ENCODE data around the gene HTR1D. TPM values are rescaled to one million over a fixed set of nuclear protein-coding genes. Genes with fewer than 3 reads are reported as not detected.
A peak's percentile ranks its signal among the peaks of the same experiment; 100 is the strongest.

Gene HTR1D
- total RNA-seq, 2 donors from 2014 or later: not detected

DNA sequence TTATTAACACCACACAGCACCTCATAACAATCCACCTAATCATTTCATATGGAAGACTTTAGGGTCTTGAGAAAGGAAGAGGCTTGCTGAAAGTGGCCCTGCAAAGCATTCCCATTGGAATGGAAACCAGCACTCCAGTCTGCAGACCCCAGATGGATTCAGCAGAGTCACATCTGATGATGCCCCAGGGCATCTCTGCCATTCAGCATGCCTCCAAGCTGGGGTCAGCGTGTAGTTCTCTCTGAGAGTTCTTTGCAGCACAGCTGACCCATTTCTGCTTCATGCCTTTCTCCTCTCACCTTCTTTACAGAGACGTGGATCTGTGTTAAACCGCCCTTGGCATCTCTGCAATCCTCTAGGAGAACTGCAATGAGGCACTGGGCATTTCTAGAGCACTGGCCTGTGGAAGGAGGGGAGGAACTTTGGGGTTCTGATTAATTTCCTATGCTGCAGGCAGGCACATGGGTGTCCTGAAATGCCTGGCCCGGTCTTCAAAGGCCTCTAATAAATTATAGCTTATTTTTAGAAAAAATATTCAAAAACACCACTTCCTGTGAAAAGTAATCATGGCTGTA, 46.0 kb downstream of the HTR1D start:
- DNase-seq (ENCODE audit: low spot score) (no peak), ATAC-seq (ENCODE audit: insufficient number of reproducible peaks, low FRiP score, low read depth) (no peak)
- no peaks in the 10 kb centered on the region for H3K27me3 ChIP-seq (replicated peaks; ENCODE audit: insufficient read depth)
- TF ChIP-seq, protein P1, sequence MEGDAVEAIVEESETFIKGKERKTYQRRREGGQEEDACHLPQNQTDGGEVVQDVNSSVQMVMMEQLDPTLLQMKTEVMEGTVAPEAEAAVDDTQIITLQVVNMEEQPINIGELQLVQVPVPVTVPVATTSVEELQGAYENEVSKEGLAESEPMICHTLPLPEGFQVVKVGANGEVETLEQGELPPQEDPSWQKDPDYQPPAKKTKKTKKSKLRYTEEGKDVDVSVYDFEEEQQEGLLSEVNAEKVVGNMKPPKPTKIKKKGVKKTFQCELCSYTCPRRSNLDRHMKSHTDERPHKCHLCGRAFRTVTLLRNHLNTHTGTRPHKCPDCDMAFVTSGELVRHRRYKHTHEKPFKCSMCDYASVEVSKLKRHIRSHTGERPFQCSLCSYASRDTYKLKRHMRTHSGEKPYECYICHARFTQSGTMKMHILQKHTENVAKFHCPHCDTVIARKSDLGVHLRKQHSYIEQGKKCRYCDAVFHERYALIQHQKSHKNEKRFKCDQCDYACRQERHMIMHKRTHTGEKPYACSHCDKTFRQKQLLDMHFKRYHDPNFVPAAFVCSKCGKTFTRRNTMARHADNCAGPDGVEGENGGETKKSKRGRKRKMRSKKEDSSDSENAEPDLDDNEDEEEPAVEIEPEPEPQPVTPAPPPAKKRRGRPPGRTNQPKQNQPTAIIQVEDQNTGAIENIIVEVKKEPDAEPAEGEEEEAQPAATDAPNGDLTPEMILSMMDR (IDR thresholded peaks at IDR 0.05): no peak
- H3K9me3 ChIP-seq: no peaks in the 10 kb centered on the region
- H3K27ac ChIP-seq: peak overlapping the region; percentile 7 to 20
- H3K4me3 ChIP-seq: no peak overlapping the region
- no peaks in the 10 kb centered on the region for H3K36me3 ChIP-seq
- H3K4me1 ChIP-seq (ENCODE audit: control insufficient read depth in 1 of 2, low read depth in 2 of 2): peaks cover 19 to 39% of the 10 kb centered on the region in 2 donors

DNA sequence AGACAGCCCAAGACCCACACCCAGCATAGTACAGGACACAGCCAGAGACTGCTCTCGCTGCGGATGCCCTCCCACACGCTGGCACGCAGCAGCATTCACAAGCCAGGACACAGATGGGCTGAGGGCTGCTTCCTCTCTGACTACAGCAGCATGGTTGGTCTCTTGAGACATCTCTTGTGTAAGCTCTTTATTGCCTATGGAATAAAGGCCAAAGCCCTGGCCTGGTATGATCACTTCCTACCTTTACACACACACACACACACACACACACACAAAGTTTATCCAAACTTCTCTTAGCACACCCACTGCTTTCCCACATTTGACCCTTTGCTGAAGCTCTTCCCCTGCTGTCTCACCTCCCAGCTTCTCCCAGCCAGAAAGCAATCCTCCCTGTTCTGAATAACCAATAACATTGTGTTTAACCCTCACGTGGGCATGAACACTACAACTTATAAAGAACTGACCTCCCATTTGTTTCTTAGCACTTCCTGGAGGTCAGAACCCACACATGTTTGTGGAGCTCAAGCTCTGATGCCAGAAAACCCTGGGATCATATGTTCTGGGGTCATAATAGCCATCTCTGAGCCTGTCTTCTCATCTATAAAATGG, 47.5 kb downstream of the HTR1D start:
- no peaks in the 10 kb centered on the region for H3K27me3 ChIP-seq (replicated peaks; ENCODE audit: insufficient read depth)
- TF ChIP-seq, protein P1 (IDR thresholded peaks at IDR 0.05): no peak

DNA sequence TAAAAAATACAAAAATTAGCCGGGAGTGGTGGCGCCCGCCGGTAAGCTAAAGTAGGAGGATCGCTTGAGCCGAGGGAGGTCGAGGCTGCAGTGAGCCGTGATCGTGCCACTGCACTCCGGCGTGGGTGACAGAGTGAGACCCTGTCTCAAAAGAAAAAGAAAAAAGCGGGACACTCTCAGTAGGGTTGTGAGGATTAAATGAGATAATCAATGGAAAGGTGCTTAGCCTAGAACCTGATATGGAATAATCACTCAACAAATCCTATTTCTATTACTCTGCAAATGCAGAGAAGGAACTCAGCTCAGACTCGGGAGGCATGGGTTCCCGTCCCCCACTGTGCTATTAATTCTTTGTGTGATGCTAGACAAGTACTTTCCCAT, 48.1 kb downstream of the HTR1D start:
- Histone ChIP-seq H3K27ac (peak overlapping the region; percentile 82 to 83), H3K9me3 (no peaks in the 10 kb centered on the region), H3K36me3 (no peaks in the 10 kb centered on the region), H3K4me3 (peak overlapping the region; percentile 97), H3K4me1 (ENCODE audit: control insufficient read depth in 1 of 2, low read depth in 2 of 2) (peaks cover 26 to 43% of the 10 kb centered on the region in 2 donors), H3K27me3 (replicated peaks; ENCODE audit: insufficient read depth) (no peaks in the 10 kb centered on the region)
- TF ChIP-seq, protein P1 (IDR thresholded peaks at IDR 0.05): no peak
- ATAC-seq (ENCODE audit: insufficient number of reproducible peaks, low FRiP score, low read depth) (no peak), DNase-seq (ENCODE audit: low spot score) (no peak)

More for the DNA sequence above, 47.5 kb downstream of the HTR1D start:
- Histone ChIP-seq H3K4me1 (ENCODE audit: control insufficient read depth in 1 of 2, low read depth in 2 of 2) (peaks cover 26 to 49% of the 10 kb centered on the region in 2 donors), H3K4me3 (peak overlapping the region; percentile 97), H3K27ac (peak overlapping the region; percentile 82 to 83), H3K9me3 (no peaks in the 10 kb centered on the region), H3K36me3 (no peaks in the 10 kb centered on the region)
- ATAC-seq (ENCODE audit: insufficient number of reproducible peaks, low FRiP score, low read depth) (no peak), DNase-seq (ENCODE audit: low spot score) (peak; percentile 23)

DNA sequence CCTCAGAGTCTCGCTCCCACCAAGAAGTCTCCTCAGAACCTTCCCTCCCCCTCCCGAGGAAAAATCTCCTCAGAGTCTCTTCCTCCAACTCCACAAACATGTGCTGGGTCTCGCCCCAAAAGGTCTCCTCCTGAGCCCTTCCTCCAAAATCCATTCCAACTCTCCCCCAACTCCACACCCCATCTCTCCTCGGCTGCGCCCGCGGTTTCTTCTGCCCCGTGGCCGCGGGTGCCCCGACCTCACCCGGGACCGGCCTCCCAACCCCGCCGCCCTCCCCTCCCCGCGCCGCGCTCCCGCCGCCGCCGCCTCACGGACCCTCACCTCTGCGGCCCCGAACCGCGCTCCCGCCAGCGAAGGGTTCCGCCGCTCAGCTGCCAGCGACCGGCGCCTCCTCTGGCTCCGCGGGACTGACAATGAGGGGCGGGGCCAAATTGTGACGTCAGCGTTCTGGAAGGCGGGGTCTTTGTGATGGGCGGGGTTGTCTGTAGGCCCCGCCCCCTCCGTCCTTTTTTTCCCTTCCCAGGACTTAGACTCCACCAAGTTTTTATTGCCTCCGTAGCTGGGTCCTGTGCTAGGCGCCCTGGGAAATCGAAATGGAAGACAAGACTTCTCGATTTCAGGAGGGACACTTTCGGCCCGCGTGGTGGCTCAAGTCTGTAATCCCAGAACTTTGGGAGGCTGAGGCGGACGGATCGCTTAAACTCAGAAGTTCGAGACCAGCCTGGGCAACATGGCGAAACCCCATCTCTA, 48.7 kb downstream of the HTR1D start, which contains the start of gene LUZP1:
LUZP1 (minus strand) TSS at position 412 of the 750 bp plus-strand sequence.
- Histone ChIP-seq H3K27me3 (replicated peaks; ENCODE audit: insufficient read depth) (no peaks in the 10 kb centered on the region), H3K9me3 (no peaks in the 10 kb centered on the region), H3K27ac (peak within 1 kb of the TSS; percentile 82 to 83), H3K4me3 (peak within 1 kb of the TSS; percentile 97), H3K36me3 (no peaks in the 10 kb centered on the region), H3K4me1 (ENCODE audit: control insufficient read depth in 1 of 2, low read depth in 2 of 2) (peaks cover 26 to 43% of the 10 kb centered on the region in 2 donors)
- TF ChIP-seq, protein P1 (IDR thresholded peaks at IDR 0.05): no peak
- ATAC-seq (ENCODE audit: insufficient number of reproducible peaks, low FRiP score, low read depth) (peak; percentile 85), DNase-seq (ENCODE audit: low spot score) (peak; percentile 52)

DNA sequence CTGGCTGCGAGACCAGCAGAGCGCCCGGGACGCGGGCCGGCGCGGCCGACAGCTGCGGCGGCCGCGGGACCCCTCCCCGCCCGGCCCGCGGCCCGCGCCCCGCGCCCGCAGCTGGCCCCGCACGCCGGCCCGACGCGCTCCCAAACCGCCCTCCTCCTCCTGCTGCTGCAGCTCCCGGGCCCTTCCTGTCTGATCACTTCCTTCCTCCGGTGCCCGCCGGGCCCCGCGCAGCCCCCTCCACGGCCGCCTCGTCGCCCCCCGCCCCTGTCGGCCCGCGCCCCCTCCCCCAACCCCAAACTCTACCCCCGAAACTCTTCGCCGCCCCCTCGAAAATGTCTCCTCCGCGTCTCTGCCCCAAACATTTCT, 49.2 kb downstream of the HTR1D start:
- TF ChIP-seq, protein P1 (IDR thresholded peaks at IDR 0.05): no peak
- Histone ChIP-seq H3K27me3 (replicated peaks; ENCODE audit: insufficient read depth) (no peaks in the 10 kb centered on the region), H3K36me3 (no peaks in the 10 kb centered on the region), H3K27ac (peak overlapping the region; percentile 82 to 83), H3K4me1 (ENCODE audit: control insufficient read depth in 1 of 2, low read depth in 2 of 2) (peaks cover 26 to 43% of the 10 kb centered on the region in 2 donors), H3K4me3 (peak overlapping the region; percentile 97), H3K9me3 (no peaks in the 10 kb centered on the region)
- DNase-seq (ENCODE audit: low spot score) (no peak), ATAC-seq (ENCODE audit: insufficient number of reproducible peaks, low FRiP score, low read depth) (no peak)

All from thoracic aorta (tissue), 2 donors.